HepG2 (cell line): Measurements from ENCODE around the gene PGA5. TPM values are rescaled to one million over a fixed set of nuclear protein-coding genes. Genes with fewer than 3 reads are reported as not detected.
"Not testable (repeated sequence)": the region's sequence is repeated elsewhere in the genome, so short reads cannot be mapped to it uniquely, and the experiment has no call there.

Experiments used
- ATAC-seq: fragments of 200-7000 bp; cut with Tn5 transposase; 3 replicates; pipeline ENCODE4 v1.9.1; 2020; ENCODE audit warnings: mild to moderate bottlenecking, moderate library complexity
- BruUV-seq: library from RNA; stranded (reverse); fragments of 400-500 nt; replicated peaks from 2 replicates; lab custom pipeline; 2021; lab: Mats Ljungman, UMichigan
- CTCF ChIA-PET: fragments of 300-600 bp; formaldehyde crosslinking; extraction: SDS; loops from one replicate; lab custom pipeline; 2021; ENCODE audit warnings: low total read pairs, inconsistent platforms, low intra/inter-chr PET ratio; lab: Yijun Ruan, JAX
- POLR2A ChIA-PET: fragments of 350-600 bp; sonication (Branson Sonifier 250); formaldehyde crosslinking; loops from one replicate; lab custom pipeline; 2020; ENCODE audit warnings: antibody characterized with exemption, inconsistent platforms; lab: Yijun Ruan, JAX
- DNase-seq: peaks from one replicate; pipeline ENCODE4 v3.0.0-alpha.2; 2015; ENCODE audit warnings: low spot score
- FAIRE-seq: peaks from 3 replicates; lab custom pipeline; 2011; peaks lifted over from hg19 to GRCh38; lab: Jason Lieb, UNC
- H2AFZ ChIP-seq: one replicate; pipeline ENCODE4 v1.6.1; 2011; ENCODE audit warnings: low read length, inconsistent platforms
- H3K27ac ChIP-seq: fragments of 300-600 bp; 3 replicates; pipeline ENCODE4 v1.8.0; 2011; ENCODE audit warnings: mixed run types, mild to moderate bottlenecking, mixed read lengths, low read length, inconsistent platforms; ENCODE audit not compliant: insufficient read depth; ENCODE audit errors: extremely low read length
- H3K27me3 ChIP-seq, 2 experiments: fragments of 200-600 bp in 1 of 2; 2 replicates in 1 of 2; 3 replicates in 1 of 2; pipeline versions ENCODE4 v1.6.0 to v1.8.0; 2011; ENCODE audit warnings: low read length in 2 of 2, mild to moderate bottlenecking in 2 of 2, moderate library complexity in 2 of 2, inconsistent platforms in 1 of 2; ENCODE audit not compliant: insufficient read depth in 2 of 2, control insufficient read depth in 1 of 2
- H3K36me3 ChIP-seq, 2 experiments: fragments of 200-600 bp in 1 of 2; replicated peaks in 1 of 2; 2 replicates in 1 of 2; 3 replicates in 1 of 2; pipeline versions ENCODE4 v1.5.1 to v1.8.0; 2011; ENCODE audit warnings: low read length in 2 of 2, inconsistent platforms in 1 of 2; ENCODE audit not compliant: insufficient read depth in 2 of 2, control insufficient read depth in 1 of 2
- H3K4me1 ChIP-seq: 2 replicates; pipeline ENCODE4 v1.5.1; 2012; ENCODE audit warnings: low read length, inconsistent platforms; ENCODE audit not compliant: insufficient read depth
- H3K4me2 ChIP-seq: 2 replicates; pipeline ENCODE4 v1.6.0; 2011; ENCODE audit warnings: low read depth, low read length, inconsistent platforms
- H3K4me3 ChIP-seq, 3 experiments: fragments of 200-600 bp in 1 of 3; sonication (generic), shearing (Covaris generic) in 1 of 3; replicated peaks in 1 of 3; 2 replicates each; pipeline ENCODE4 v1.5.1; 2011 to 2016; ENCODE audit warnings: low read length in 3 of 3, inconsistent platforms in 2 of 3, low read depth in 2 of 3, mild to moderate bottlenecking in 2 of 3, control low read depth in 1 of 3, mixed read lengths in 1 of 3; ENCODE audit not compliant: insufficient read depth in 1 of 3
- H3K79me2 ChIP-seq: one replicate; pipeline ENCODE4 v1.6.1; 2011; ENCODE audit warnings: low read length, inconsistent platforms; ENCODE audit not compliant: insufficient read depth
- H3K9ac ChIP-seq: 2 replicates; pipeline ENCODE4 v1.6.0; 2011; ENCODE audit warnings: mild to moderate bottlenecking, low read depth, low read length, inconsistent platforms; ENCODE audit not compliant: insufficient read depth
- H3K9me3 ChIP-seq: 2 replicates; pipeline ENCODE4 v1.5.1; 2012; ENCODE audit warnings: mild to moderate bottlenecking, low read length
- H4K20me1 ChIP-seq: 2 replicates; pipeline ENCODE4 v1.6.0; 2011; ENCODE audit warnings: inconsistent platforms, mild to moderate bottlenecking, low read length, moderate library complexity; ENCODE audit not compliant: insufficient read depth
- WGBS: methylation state at CpG from one replicate; pipeline ENCODE4 v1.1.6; 2017; ENCODE audit warnings: low lambda C conversion rate; 5-methylcytosine and 5-hydroxymethylcytosine counted together
- in situ Hi-C: cut with HindIII; loops from 2 replicates; pipeline ENCODE4 v1.10.0; 2017; ENCODE audit warnings: low pct_unique_long_range_greater_than_20kb; ENCODE audit not compliant: extremely low pct_ligation_motif_present
- intact Hi-C: fragments of 100-400 bp; cut with micrococcal nuclease; formaldehyde crosslinking; loops from one replicate; pipeline ENCODE4 v1.10.0; 2022; ENCODE audit not compliant: unreplicated experiment
- polyA plus RNA-seq, 8 experiments: library from polyadenylated mRNA; depleted of rRNA in 3 of 8; stranded (reverse) in 7 of 8; unstranded in 1 of 8; fragments of >200 nt; fragmentation: Illumina TruSeq in 4 of 8; extraction: Trizol in 4 of 8; gene quantifications; 2 replicates each; pipeline versions ENCODE4 v1.2.1 to v1.2.3, GENCODE V29; 2011 to 2016; ENCODE audit warnings: low read depth in 4 of 8, missing spikeins in 1 of 8, mixed read lengths in 1 of 8; ENCODE audit not compliant: insufficient read depth in 1 of 8
- total RNA-seq, 5 experiments: library from RNA; depleted of rRNA; stranded (reverse); fragments of >200 nt; fragmentation: Illumina TruSeq; extraction: Trizol; gene quantifications; 2 replicates each; pipeline ENCODE4 v1.2.3, GENCODE V29; 2016; ENCODE audit warnings: low read depth in 1 of 5

Gene PGA5
- total and polyA plus RNA-seq, 2 of the 13 experiments (the other 11 are each of a cell fraction or from before 2014, with no cell fraction given) = not detected

- H4K20me1 ChIP-seq, H3K4me3 ChIP-seq, H3K79me2 ChIP-seq, H2AFZ ChIP-seq, in situ Hi-C loops, FAIRE-seq, BruUV-seq, CTCF ChIA-PET, H3K9ac ChIP-seq, H3K9me3 ChIP-seq, H3K4me1 ChIP-seq, H3K36me3 ChIP-seq, H3K4me2 ChIP-seq, H3K27me3 ChIP-seq, DNase-seq, ATAC-seq, H3K27ac ChIP-seq, POLR2A ChIA-PET, intact Hi-C loops: not testable (repeated sequence)
- no CpG with 5 or more reads among the region's 8 CpGs for WGBS
These were observed 18.9 kb upstream of the PGA5 start, which contains the start of gene PGA4 for GRCh38 chr11:61222047-61222446. Gene PGA4 (plus strand): TSS chr11:61222347. CDS start chr11:61222401, 54 bp downstream.

DNA sequence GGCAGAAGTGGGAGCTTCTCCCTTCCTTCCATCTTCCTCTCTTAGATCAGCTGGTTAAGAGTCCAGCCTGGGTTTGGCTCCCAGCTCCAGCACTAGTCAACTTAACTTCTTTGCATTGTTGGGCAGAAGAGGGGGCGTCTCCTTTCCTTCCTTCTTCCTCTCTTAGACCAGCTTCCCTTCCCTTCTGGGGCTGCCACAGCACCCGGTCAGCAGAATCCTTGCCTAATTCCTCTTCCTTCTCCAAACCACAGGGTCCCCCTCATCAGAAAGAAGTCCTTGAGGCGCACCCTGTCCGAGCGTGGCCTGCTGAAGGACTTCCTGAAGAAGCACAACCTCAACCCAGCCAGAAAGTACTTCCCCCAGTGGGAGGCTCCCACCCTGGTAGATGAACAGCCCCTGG lies 18.3 kb upstream of the PGA5 start:
- FAIRE-seq, H3K36me3 ChIP-seq, H3K9ac ChIP-seq, H3K9me3 ChIP-seq, BruUV-seq, H3K4me3 ChIP-seq, H3K4me1 ChIP-seq, in situ Hi-C loops, H2AFZ ChIP-seq, H3K27me3 ChIP-seq, H3K79me2 ChIP-seq, POLR2A ChIA-PET, H3K27ac ChIP-seq, ATAC-seq, H4K20me1 ChIP-seq, intact Hi-C loops, H3K4me2 ChIP-seq, DNase-seq, CTCF ChIA-PET: not testable (repeated sequence)
- no CpG with 5 or more reads among the region's 5 CpGs for WGBS

DNA sequence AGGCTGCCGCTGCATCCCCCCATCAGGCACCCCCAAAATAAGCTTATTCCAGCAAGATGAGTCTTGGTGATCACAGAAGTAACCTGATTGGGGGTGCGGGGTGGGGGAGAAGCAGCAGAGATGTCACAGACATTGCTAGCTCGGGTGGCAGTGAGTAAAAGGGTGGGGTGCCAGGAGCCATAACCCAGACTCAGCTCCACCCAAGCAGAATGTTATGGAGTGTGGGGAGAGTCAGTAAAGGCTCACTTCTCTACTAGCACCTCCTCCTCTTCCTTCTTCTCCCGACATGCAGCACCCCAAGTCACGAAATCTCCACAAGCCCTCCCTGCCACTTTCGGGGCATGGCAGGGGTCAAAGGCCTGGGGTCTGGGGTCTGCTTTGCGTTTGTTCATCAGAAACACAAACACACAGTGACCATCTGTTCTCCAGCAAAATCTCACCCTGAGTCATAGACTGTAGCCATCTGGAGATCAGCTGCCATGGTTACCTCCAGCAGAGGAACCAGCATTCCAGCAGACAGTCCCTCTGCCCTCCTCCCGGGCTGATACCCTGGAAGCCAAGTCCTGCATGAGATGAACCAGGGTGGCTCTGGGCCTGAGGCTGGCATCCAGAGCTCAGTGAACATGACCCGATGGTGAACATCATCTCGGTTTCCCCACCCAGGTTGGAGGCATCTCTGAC lies 14.4 kb upstream of the PGA5 start:
- POLR2A ChIA-PET, H3K4me2 ChIP-seq, CTCF ChIA-PET, in situ Hi-C loops, H3K4me1 ChIP-seq, intact Hi-C loops, H3K4me3 ChIP-seq, H3K9ac ChIP-seq, FAIRE-seq, H3K79me2 ChIP-seq, DNase-seq, H3K27me3 ChIP-seq, H3K36me3 ChIP-seq, H3K27ac ChIP-seq, H3K9me3 ChIP-seq, BruUV-seq, H4K20me1 ChIP-seq, H2AFZ ChIP-seq: not testable (repeated sequence)
- no CpG with 5 or more reads among the region's 10 CpGs for WGBS
- peak; percentile 23; the same call in 1 of the 3 replicates for ATAC-seq

GRCh38 chr11:61229458-61229857 lies 11.5 kb upstream of the PGA5 start:
- ATAC-seq, H3K9me3 ChIP-seq, H3K4me2 ChIP-seq, H3K79me2 ChIP-seq, DNase-seq, POLR2A ChIA-PET, intact Hi-C loops, H3K36me3 ChIP-seq, H3K27ac ChIP-seq, FAIRE-seq, H3K4me3 ChIP-seq, H2AFZ ChIP-seq, CTCF ChIA-PET, BruUV-seq, H3K4me1 ChIP-seq, in situ Hi-C loops, H4K20me1 ChIP-seq, H3K27me3 ChIP-seq, H3K9ac ChIP-seq: not testable (repeated sequence)
- WGBS = no CpG with 5 or more reads among the region's 6 CpGs
